HepG2 (cell line): Measurements from ENCODE around the gene MLC1. TPM values are rescaled to one million over a fixed set of nuclear protein-coding genes. Genes with fewer than 3 reads are reported as not detected.

Experiments
- ATAC-seq: fragments of 200-7000 bp; cut with Tn5 transposase; 3 replicates; pipeline ENCODE4 v1.9.1; 2020; ENCODE audit warnings: mild to moderate bottlenecking, moderate library complexity
- BruUV-seq: library from RNA; stranded (reverse); fragments of 400-500 nt; replicated peaks from 2 replicates; lab custom pipeline; 2021; lab: Mats Ljungman, UMichigan
- CTCF ChIA-PET: fragments of 300-600 bp; formaldehyde crosslinking; extraction: SDS; loops from one replicate; lab custom pipeline; 2021; ENCODE audit warnings: low total read pairs, inconsistent platforms, low intra/inter-chr PET ratio; lab: Yijun Ruan, JAX
- POLR2A ChIA-PET: fragments of 350-600 bp; sonication (Branson Sonifier 250); formaldehyde crosslinking; loops from one replicate; lab custom pipeline; 2020; ENCODE audit warnings: antibody characterized with exemption, inconsistent platforms; lab: Yijun Ruan, JAX
- DNase-seq: peaks from one replicate; pipeline ENCODE4 v3.0.0-alpha.2; 2015; ENCODE audit warnings: low spot score
- FAIRE-seq: peaks from 3 replicates; lab custom pipeline; 2011; peaks lifted over from hg19 to GRCh38; lab: Jason Lieb, UNC
- H2AFZ ChIP-seq: one replicate; pipeline ENCODE4 v1.6.1; 2011; ENCODE audit warnings: low read length, inconsistent platforms
- H3K27ac ChIP-seq: fragments of 300-600 bp; 3 replicates; pipeline ENCODE4 v1.8.0; 2011; ENCODE audit warnings: mixed run types, mild to moderate bottlenecking, mixed read lengths, low read length, inconsistent platforms; ENCODE audit not compliant: insufficient read depth; ENCODE audit errors: extremely low read length
- H3K27me3 ChIP-seq, 2 experiments: fragments of 200-600 bp in 1 of 2; 2 replicates in 1 of 2; 3 replicates in 1 of 2; pipeline versions ENCODE4 v1.6.0 to v1.8.0; 2011; ENCODE audit warnings: low read length in 2 of 2, mild to moderate bottlenecking in 2 of 2, moderate library complexity in 2 of 2, inconsistent platforms in 1 of 2; ENCODE audit not compliant: insufficient read depth in 2 of 2, control insufficient read depth in 1 of 2
- H3K36me3 ChIP-seq, 2 experiments: fragments of 200-600 bp in 1 of 2; replicated peaks in 1 of 2; 2 replicates in 1 of 2; 3 replicates in 1 of 2; pipeline versions ENCODE4 v1.5.1 to v1.8.0; 2011; ENCODE audit warnings: low read length in 2 of 2, inconsistent platforms in 1 of 2; ENCODE audit not compliant: insufficient read depth in 2 of 2, control insufficient read depth in 1 of 2
- H3K4me1 ChIP-seq: 2 replicates; pipeline ENCODE4 v1.5.1; 2012; ENCODE audit warnings: low read length, inconsistent platforms; ENCODE audit not compliant: insufficient read depth
- H3K4me2 ChIP-seq: 2 replicates; pipeline ENCODE4 v1.6.0; 2011; ENCODE audit warnings: low read depth, low read length, inconsistent platforms
- H3K4me3 ChIP-seq, 3 experiments: fragments of 200-600 bp in 1 of 3; sonication (generic), shearing (Covaris generic) in 1 of 3; replicated peaks in 1 of 3; 2 replicates each; pipeline ENCODE4 v1.5.1; 2011 to 2016; ENCODE audit warnings: low read length in 3 of 3, inconsistent platforms in 2 of 3, low read depth in 2 of 3, mild to moderate bottlenecking in 2 of 3, control low read depth in 1 of 3, mixed read lengths in 1 of 3; ENCODE audit not compliant: insufficient read depth in 1 of 3
- H3K79me2 ChIP-seq: one replicate; pipeline ENCODE4 v1.6.1; 2011; ENCODE audit warnings: low read length, inconsistent platforms; ENCODE audit not compliant: insufficient read depth
- H3K9ac ChIP-seq: 2 replicates; pipeline ENCODE4 v1.6.0; 2011; ENCODE audit warnings: mild to moderate bottlenecking, low read depth, low read length, inconsistent platforms; ENCODE audit not compliant: insufficient read depth
- H3K9me3 ChIP-seq: 2 replicates; pipeline ENCODE4 v1.5.1; 2012; ENCODE audit warnings: mild to moderate bottlenecking, low read length
- H4K20me1 ChIP-seq: 2 replicates; pipeline ENCODE4 v1.6.0; 2011; ENCODE audit warnings: inconsistent platforms, mild to moderate bottlenecking, low read length, moderate library complexity; ENCODE audit not compliant: insufficient read depth
- CHCHD3 ChIP-seq: sonication (generic); formaldehyde crosslinking; IDR thresholded peaks from 2 replicates; pipeline ENCODE4 v1.8.0; 2022; ENCODE audit warnings: mild to moderate bottlenecking, missing genetic modification reagents, moderate library complexity
- IKZF4 ChIP-seq: sonication (generic); formaldehyde crosslinking; IDR thresholded peaks from 2 replicates; pipeline ENCODE4 v1.5.1; 2020; ENCODE audit warnings: borderline replicate concordance, mild to moderate bottlenecking, low read depth, missing genetic modification reagents; ENCODE audit errors: not compliant biosample characterization
- RBFOX2 ChIP-seq: fragments of 200-400 bp; formaldehyde crosslinking; IDR thresholded peaks from 2 replicates; pipeline ENCODE4 v1.6.1; 2017; ENCODE audit warnings: low read depth, mild to moderate bottlenecking, low read length
- TAF1 ChIP-seq: sonication (generic); formaldehyde crosslinking; IDR thresholded peaks from 2 replicates; pipeline ENCODE4 v1.4.0; 2020; ENCODE audit warnings: missing genetic modification reagents
- ZBTB21 ChIP-seq: sonication (generic); formaldehyde crosslinking; IDR thresholded peaks from 2 replicates; pipeline ENCODE4 v1.4.0; 2020; ENCODE audit warnings: missing genetic modification reagents
- ZNF10 ChIP-seq: sonication (generic); formaldehyde crosslinking; IDR thresholded peaks from 2 replicates; pipeline ENCODE4 v1.4.0; 2020; ENCODE audit warnings: mild to moderate bottlenecking, low read depth, missing genetic modification reagents, borderline replicate concordance
- ZNF263 ChIP-seq: sonication (generic); formaldehyde crosslinking; IDR thresholded peaks from 2 replicates; pipeline ENCODE4 v1.4.0; 2020; ENCODE audit warnings: missing genetic modification reagents
- ZNF546 ChIP-seq: sonication (generic); formaldehyde crosslinking; conservative IDR thresholded peaks from 2 replicates; pipeline ENCODE4 v1.8.1; 2023; ENCODE audit warnings: mild to moderate bottlenecking, missing genetic modification reagents
- ZNF563 ChIP-seq: sonication (generic); formaldehyde crosslinking; IDR thresholded peaks from 2 replicates; pipeline ENCODE4 v1.8.0; 2022; ENCODE audit warnings: mild to moderate bottlenecking, moderate library complexity, missing genetic modification reagents
- WGBS: methylation state at CpG from one replicate; pipeline ENCODE4 v1.1.6; 2017; ENCODE audit warnings: low lambda C conversion rate; 5-methylcytosine and 5-hydroxymethylcytosine counted together
- in situ Hi-C: cut with HindIII; loops from 2 replicates; pipeline ENCODE4 v1.10.0; 2017; ENCODE audit warnings: low pct_unique_long_range_greater_than_20kb; ENCODE audit not compliant: extremely low pct_ligation_motif_present
- intact Hi-C: fragments of 100-400 bp; cut with micrococcal nuclease; formaldehyde crosslinking; loops from one replicate; pipeline ENCODE4 v1.10.0; 2022; ENCODE audit not compliant: unreplicated experiment
- polyA plus RNA-seq, 8 experiments: library from polyadenylated mRNA; depleted of rRNA in 3 of 8; stranded (reverse) in 7 of 8; unstranded in 1 of 8; fragments of >200 nt; fragmentation: Illumina TruSeq in 4 of 8; extraction: Trizol in 4 of 8; gene quantifications; 2 replicates each; pipeline versions ENCODE4 v1.2.1 to v1.2.3, GENCODE V29; 2011 to 2016; ENCODE audit warnings: low read depth in 4 of 8, missing spikeins in 1 of 8, mixed read lengths in 1 of 8; ENCODE audit not compliant: insufficient read depth in 1 of 8
- total RNA-seq, 5 experiments: library from RNA; depleted of rRNA; stranded (reverse); fragments of >200 nt; fragmentation: Illumina TruSeq; extraction: Trizol; gene quantifications; 2 replicates each; pipeline ENCODE4 v1.2.3, GENCODE V29; 2016; ENCODE audit warnings: low read depth in 1 of 5
- TF ChIP-seq, protein P1 (sequence below): sonication (generic); formaldehyde crosslinking; IDR thresholded peaks from 2 replicates; pipeline ENCODE4 v1.4.0; 2020; ENCODE audit warnings: missing genetic modification reagents; ENCODE audit errors: not compliant biosample characterization
- TF ChIP-seq, protein P2 (sequence below): fragments of 450-650 bp; IDR thresholded peaks from 2 replicates; pipeline ENCODE4 v1.6.1; 2017; ENCODE audit warnings: mild to moderate bottlenecking
- TF ChIP-seq, protein P3 (sequence below): sonication (generic); formaldehyde crosslinking; IDR thresholded peaks from 2 replicates; pipeline ENCODE4; 2020; ENCODE audit warnings: missing genetic modification reagents, mild to moderate bottlenecking, borderline replicate concordance
- TF ChIP-seq, protein P4 (sequence below): sonication (generic); formaldehyde crosslinking; conservative IDR thresholded peaks from 2 replicates; pipeline ENCODE4 v1.8.0; 2022; ENCODE audit warnings: mild to moderate bottlenecking, moderate library complexity, missing genetic modification reagents

The MLC1 gene
- total and polyA plus RNA-seq, 2 of the 13 experiments (the other 11 are each of a cell fraction or from before 2014, with no cell fraction given): not detected

DNA sequence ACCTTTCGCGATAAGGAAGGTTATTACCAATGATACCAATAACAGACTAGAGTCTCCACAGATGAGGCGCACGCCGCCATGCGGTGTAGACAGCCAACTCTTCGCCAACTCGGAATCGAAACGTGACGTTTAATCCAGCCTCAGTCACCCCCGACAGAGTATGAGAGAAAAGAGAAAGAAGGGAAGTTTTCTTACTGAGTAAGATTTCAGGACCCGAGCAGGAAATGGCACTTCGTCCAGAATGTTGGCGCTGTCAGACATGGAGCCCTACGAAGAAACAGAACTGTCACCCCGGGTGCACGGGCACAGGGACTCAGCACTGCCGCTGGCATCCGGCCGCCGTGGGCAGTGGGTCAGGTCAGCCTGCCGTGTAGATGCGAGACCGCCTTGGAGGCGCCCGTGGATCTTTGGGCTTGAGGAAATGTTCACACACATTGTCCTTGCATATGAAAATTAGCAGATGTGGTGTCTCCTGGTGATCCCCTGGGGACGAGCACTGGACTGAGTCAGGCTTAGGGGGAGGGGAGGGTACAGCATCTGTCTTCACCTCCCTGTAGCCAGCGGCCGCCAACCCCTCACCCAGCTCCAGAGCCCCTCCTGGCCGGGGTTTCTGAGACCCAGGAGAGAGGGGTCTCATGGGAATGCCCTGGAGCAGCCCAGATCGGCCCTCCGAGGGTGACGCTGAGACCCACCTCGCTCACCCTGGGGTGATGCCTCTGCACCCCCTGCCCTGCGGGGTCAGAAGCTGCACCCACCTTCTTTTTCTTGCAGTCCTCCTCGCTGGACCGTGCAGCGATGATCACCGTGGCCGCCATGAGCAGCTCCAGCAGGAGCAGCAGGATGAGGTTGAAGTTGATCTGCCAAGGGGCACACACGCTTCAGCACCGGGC is 8.3 kb downstream of the MLC1 start:
- Histone ChIP-seq H3K27me3 (peaks cover 5 to 30% of the 10 kb centered on the region in 2 experiments; a peak in 3 of 5 replicates), H2AFZ (no peak overlapping the region), H3K79me2 (no peaks in the 10 kb centered on the region), H3K9ac (no peak overlapping the region), H3K4me1 (peaks cover 9% of the 10 kb centered on the region; the same call in 1 of the 2 replicates), H3K4me3 (no peak overlapping the region), H3K27ac (no peak overlapping the region), H3K4me2 (no peak overlapping the region), H3K9me3 (no peaks in the 10 kb centered on the region), H4K20me1 (no peaks in the 10 kb centered on the region), H3K36me3 (no peaks in the 10 kb centered on the region)
- POLR2A ChIA-PET: no interaction called here
- no peak for DNase-seq
- in situ Hi-C loops (no loop called here), intact Hi-C loops (no loop called here)
- CTCF ChIA-PET: no interaction called here
- BruUV-seq: no TSS peak
- ATAC-seq: no peak
- FAIRE-seq: no peak
- 75% methylated on average over 21 of the region's 43 CpGs for WGBS
- TF ChIP-seq ZNF563 (CRISPR knock-in tag): no peak
- no peak for TF ChIP-seq ZNF10 (CRISPR knock-in tag)
- TF ChIP-seq ZBTB21 (CRISPR knock-in tag): no peak
- TF ChIP-seq CHCHD3 (CRISPR knock-in tag): no peak
- no peak for TF ChIP-seq ZNF546 (CRISPR knock-in tag)
- TF ChIP-seq RBFOX2: no peak
- TF ChIP-seq ZNF263: no peak
- TF ChIP-seq, protein P1, sequence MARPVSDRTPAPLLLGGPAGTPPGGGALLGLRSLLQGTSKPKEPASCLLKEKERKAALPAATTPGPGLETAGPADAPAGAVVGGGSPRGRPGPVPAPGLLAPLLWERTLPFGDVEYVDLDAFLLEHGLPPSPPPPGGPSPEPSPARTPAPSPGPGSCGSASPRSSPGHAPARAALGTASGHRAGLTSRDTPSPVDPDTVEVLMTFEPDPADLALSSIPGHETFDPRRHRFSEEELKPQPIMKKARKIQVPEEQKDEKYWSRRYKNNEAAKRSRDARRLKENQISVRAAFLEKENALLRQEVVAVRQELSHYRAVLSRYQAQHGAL (CRISPR knock-in tag): no peak
- TF ChIP-seq, protein P2, sequence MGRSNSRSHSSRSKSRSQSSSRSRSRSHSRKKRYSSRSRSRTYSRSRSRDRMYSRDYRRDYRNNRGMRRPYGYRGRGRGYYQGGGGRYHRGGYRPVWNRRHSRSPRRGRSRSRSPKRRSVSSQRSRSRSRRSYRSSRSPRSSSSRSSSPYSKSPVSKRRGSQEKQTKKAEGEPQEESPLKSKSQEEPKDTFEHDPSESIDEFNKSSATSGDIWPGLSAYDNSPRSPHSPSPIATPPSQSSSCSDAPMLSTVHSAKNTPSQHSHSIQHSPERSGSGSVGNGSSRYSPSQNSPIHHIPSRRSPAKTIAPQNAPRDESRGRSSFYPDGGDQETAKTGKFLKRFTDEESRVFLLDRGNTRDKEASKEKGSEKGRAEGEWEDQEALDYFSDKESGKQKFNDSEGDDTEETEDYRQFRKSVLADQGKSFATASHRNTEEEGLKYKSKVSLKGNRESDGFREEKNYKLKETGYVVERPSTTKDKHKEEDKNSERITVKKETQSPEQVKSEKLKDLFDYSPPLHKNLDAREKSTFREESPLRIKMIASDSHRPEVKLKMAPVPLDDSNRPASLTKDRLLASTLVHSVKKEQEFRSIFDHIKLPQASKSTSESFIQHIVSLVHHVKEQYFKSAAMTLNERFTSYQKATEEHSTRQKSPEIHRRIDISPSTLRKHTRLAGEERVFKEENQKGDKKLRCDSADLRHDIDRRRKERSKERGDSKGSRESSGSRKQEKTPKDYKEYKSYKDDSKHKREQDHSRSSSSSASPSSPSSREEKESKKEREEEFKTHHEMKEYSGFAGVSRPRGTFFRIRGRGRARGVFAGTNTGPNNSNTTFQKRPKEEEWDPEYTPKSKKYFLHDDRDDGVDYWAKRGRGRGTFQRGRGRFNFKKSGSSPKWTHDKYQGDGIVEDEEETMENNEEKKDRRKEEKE: no peak
- TF ChIP-seq, protein P3, sequence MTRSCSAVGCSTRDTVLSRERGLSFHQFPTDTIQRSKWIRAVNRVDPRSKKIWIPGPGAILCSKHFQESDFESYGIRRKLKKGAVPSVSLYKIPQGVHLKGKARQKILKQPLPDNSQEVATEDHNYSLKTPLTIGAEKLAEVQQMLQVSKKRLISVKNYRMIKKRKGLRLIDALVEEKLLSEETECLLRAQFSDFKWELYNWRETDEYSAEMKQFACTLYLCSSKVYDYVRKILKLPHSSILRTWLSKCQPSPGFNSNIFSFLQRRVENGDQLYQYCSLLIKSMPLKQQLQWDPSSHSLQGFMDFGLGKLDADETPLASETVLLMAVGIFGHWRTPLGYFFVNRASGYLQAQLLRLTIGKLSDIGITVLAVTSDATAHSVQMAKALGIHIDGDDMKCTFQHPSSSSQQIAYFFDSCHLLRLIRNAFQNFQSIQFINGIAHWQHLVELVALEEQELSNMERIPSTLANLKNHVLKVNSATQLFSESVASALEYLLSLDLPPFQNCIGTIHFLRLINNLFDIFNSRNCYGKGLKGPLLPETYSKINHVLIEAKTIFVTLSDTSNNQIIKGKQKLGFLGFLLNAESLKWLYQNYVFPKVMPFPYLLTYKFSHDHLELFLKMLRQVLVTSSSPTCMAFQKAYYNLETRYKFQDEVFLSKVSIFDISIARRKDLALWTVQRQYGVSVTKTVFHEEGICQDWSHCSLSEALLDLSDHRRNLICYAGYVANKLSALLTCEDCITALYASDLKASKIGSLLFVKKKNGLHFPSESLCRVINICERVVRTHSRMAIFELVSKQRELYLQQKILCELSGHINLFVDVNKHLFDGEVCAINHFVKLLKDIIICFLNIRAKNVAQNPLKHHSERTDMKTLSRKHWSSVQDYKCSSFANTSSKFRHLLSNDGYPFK (CRISPR knock-in tag): no peak
- no peak for TF ChIP-seq IKZF4 (CRISPR knock-in tag)
- no peak for TF ChIP-seq TAF1 (CRISPR knock-in tag)
- TF ChIP-seq, protein P4, sequence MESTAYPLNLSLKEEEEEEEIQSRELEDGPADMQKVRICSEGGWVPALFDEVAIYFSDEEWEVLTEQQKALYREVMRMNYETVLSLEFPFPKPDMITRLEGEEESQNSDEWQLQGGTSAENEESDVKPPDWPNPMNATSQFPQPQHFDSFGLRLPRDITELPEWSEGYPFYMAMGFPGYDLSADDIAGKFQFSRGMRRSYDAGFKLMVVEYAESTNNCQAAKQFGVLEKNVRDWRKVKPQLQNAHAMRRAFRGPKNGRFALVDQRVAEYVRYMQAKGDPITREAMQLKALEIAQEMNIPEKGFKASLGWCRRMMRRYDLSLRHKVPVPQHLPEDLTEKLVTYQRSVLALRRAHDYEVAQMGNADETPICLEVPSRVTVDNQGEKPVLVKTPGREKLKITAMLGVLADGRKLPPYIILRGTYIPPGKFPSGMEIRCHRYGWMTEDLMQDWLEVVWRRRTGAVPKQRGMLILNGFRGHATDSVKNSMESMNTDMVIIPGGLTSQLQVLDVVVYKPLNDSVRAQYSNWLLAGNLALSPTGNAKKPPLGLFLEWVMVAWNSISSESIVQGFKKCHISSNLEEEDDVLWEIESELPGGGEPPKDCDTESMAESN (CRISPR knock-in tag): no peak
